Measurements from ENCODE around the gene REM1.
"Not testable (repeated sequence)": the region's sequence is repeated elsewhere in the genome, so short reads cannot be mapped to it uniquely, and the experiment has no call there.

The REM1 gene

DNA sequence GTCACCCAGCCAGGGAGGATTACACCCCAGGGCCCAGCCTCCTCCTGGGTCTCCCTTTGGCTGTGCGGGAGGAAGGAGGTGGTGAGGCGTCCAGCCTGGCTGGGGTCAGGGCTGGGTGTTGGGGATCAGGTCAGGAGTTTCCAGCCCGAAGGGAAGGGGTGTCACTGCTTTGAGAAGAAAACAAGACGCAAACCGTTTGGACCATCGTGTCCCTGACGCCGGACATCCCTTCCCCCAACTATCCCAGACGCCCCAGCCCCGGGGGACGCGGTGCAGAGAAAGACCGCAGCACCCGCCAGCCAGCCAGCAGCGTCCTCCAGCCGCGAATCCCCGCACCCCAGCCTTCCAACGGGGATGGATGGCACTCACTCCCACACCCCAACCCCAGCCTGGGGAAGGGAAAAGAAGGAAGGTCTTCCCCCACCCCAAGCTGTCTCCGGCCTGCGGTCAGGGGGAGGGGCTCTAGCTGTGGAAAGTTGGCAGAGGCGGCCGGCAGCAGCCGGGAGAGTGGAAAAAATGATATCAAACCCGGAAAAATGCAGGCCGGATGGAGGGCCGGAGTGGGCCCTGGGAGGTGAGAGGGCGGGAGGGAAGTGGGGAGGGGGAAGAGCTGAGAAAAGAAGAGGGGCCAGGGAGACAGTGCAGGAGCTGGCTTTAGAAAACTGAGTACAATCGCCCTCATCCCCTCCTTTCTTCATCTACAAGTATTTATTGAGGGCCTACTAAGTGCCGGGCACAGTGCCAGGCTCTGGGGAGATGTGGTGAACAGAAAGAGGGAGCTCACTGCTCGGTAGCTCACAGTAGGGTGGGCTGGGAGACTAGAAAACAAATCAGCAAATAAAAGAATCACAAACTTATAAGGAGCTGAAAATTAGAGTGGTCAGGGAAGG lies 10.6 kb downstream of the REM1 start:
- DNase-seq: no peak

GRCh38 chr20:31488115-31488514 lies 13.0 kb downstream of the REM1 start:
- no peak for DNase-seq

DNA sequence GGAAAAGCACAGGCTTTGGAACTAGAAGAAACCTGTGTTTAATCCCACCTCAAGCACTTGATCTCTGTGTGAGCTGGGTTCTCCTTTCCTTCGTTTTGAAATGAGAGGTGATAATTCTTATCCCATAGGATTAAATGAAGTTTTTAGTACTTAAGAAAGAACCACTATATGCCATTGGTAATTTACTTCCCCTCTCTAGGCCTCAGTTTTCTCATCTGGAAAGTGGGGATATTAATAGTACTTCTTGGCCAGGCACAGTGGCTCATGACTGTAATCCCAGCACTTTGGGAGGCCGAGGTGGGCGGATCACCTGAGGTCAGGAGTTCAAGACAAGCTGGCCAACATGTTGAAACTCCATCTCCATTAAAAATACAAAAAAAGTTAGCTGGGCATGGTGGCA lies 14.1 kb downstream of the REM1 start:
- DNase-seq: no peak

DNA sequence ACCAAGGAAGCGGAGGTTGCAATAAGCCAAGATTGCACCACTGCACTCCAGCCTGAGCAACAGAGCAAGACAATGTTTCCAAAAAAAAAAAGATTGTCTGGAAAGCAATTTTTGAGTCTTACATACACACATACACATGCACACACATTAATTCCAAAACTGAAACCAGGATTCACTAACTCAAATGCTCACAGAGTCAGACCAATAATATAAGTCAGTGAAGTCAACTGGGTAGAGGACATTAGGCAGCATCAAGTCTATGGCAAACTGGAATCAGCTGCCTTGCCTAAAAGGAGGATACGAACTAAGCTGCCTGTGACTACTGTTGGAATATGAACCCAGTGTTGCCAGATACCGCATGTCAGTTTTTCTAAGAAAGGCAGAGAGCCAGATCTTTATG lies 15.7 kb downstream of the REM1 start:
- no peak for DNase-seq

- peak; percentile 56 for DNase-seq
These were observed 19.0 kb downstream of the REM1 start for GRCh38 chr20:31494131-31494530.

DNA sequence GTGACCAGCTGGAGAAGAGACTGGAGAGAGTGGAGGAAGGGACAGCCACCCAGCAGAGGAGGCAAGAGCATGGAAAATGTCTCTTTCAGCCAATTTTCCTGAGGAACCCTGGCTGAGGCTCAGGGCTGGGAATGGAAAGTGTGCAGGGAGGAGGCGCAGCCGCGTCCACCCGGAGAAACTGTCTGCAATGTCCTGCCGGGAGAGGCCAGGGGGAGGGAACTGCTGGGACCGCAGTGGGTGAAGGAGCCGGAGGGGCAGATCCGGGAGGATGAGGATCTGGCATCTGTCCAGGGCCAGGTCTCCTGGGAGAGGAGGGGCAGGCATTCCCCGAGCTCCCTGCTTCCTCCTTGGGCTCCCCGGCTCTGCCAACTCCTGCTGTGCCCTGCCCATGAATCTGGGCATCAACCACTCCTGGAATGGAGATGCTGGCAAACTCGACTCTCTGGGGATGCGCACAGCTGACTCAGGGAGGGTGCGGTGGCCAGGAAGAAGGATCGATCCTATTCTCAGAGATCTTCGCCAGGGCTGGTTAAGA lies 21.7 kb downstream of the REM1 start:
- no peak for DNase-seq

DNA sequence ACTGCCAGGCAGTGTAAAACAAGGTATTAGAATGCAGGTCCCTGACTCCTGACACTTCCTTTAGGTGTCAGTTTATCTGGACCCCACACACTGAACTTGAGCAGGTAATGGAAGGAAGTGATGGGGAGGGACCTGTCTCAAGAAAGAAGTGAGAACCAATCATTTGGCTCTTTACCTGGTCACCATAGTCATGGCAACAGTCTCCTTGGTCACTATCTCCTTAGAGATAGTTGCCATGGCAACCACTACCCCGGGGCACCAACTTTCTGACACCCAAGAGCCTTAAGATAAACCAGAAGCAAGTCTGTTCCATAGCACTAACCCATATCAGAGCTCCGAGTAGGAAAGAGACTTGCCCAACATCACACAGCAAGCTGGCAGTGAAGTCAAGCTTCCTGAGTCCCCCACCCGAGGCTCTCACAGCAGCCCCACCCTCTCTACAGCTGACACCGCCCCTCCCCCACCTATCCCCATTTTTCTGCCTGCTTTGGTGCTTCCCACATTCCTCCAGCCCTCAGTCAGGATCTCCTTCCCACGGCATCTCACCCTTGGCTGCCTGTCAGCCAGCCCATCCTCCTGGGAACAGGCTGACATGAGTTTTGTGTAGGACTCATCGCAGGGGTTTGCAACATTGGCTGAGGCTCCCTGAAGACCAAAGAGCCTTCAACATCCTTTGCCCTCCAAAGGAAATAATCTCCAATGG lies 22.9 kb downstream of the REM1 start:
- no peak for DNase-seq

- DNase-seq: no peak
These were observed 25.4 kb downstream of the REM1 start for GRCh38 chr20:31500527-31500926.

GRCh38 chr20:31502884-31503673 lies 28.0 kb downstream of the REM1 start:
- peak; percentile 34 for DNase-seq

DNA sequence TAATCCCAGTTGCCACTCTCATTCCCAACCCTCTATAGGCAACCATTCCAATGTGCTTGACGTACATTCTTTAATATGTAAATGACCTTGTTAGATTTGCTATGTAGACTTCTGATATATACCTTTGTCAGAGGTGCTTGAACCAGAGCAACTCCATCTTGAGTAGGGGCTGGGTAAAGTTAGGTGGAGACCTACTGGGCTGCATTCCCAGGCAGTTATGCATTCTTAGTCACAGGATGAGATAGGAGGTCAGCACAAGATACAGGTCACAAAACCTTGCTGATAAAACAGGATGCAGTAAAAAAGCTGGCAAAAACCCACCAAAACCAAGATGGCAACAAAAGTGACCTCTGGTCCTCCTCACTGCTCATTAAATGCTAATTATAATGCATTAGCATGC lies 30.8 kb downstream of the REM1 start:
- DNase-seq: no peak

- DNase-seq: no peak
These were observed 33.6 kb downstream of the REM1 start for GRCh38 chr20:31508517-31509244.

- peak; percentile 86 for DNase-seq
These were observed 39.3 kb downstream of the REM1 start, which contains the start of gene HM13 for GRCh38 chr20:31514154-31515071. Gene HM13, plus strand, starts transcription at chr20:31514442. Its CDS starts 110 bp downstream, at chr20:31514552.

- no peak for DNase-seq
These were observed 40.1 kb downstream of the REM1 start for GRCh38 chr20:31515072-31515774.

GRCh38 chr20:31515775-31516107 lies 40.7 kb downstream of the REM1 start:
- peak; percentile 9 for DNase-seq

DNA sequence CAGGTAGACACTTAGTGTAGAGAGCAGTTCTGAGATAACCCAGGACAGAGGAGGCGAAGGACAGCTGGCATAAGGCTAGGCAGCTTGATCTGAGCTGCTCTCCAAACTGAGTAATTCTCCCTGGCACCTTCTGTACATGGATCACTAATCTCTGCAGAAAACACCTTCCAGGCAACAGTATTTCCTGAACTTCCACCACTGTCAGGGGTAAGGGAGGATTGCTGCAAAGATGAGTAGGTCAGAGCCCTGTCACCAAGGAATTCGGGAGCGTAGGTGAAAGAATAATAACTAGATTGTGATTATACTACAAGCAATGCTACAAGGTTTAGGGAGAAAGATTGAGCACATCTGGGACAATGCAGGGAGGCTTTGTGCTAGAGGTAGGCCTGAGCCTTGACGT lies 41.1 kb downstream of the REM1 start:
- DNase-seq: no peak

DNA sequence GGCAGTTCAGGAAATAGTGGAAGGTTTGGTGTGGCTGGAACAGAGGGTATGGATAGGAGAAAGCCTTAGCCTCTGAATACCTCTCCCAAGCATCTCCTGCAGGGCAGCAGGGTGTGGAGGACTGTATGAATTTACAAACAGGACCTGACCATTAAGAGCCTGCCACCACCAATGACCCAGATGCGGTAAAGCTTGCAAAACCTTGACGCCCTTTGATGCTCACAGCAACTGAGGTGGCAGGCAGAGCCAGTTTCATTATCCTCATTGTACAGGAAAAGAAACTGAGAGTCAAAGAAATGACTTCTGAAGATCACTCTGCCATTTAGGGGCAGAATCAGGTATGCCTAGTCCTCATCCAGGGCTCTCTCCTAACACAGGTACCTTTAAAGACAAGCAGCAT lies 41.6 kb downstream of the REM1 start:
- DNase-seq: no peak

GRCh38 chr20:31517373-31517772 lies 42.3 kb downstream of the REM1 start:
- peak; percentile 27 for DNase-seq

GRCh38 chr20:31521267-31521666 lies 46.2 kb downstream of the REM1 start:
- DNase-seq: not testable (repeated sequence)

DNA sequence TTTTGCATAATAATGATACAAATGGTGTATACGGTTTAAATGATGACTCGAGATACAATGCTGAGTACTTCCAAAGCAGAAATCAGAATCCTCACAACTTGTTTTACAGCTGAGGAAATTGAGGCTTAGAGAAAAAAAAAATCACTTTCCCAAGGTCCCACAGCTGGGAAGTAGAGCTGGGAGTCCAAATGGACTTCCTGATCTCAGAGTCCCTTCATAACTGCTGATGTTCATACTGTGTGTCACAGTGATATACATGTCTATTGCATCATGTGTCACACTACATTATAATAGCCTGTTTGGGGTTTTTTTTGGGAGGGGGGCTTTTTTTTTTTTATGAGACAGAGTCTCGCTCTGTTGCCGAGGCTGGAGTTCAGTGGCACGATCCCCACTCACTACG lies 47.6 kb downstream of the REM1 start:
- DNase-seq: no peak
